ENCODE data around the gene RPGR.

Gene RPGR

GRCh38 chrX:38279188-38279587 lies 48.1 kb downstream of the RPGR start:
- Histone ChIP-seq H2BK15ac (replicated peaks; ENCODE audit: low read depth) (no peak overlapping the region), H3K27ac (ENCODE audit: low read depth, low read length) (no peak overlapping the region), H3K79me1 (ENCODE audit: low read length) (no peaks in the 10 kb centered on the region), H3K4me2 (ENCODE audit: low read length) (no peak overlapping the region), H4K8ac (ENCODE audit: low read depth, low read length) (no peak overlapping the region), H3K27me3 (ENCODE audit: insufficient read depth, low read length, poor library complexity) (no peaks in the 10 kb centered on the region), H3K9ac (ENCODE audit: low read length) (no peak overlapping the region), H2AK5ac (ENCODE audit: low read length) (no peak overlapping the region), H2BK120ac (ENCODE audit: low read depth, low read length) (no peak overlapping the region), H3K4me1 (ENCODE audit: control insufficient read depth, low read depth, low read length) (no peaks in the 10 kb centered on the region), H4K5ac (ENCODE audit: low read length) (no peak overlapping the region), H3K4me3 (ENCODE audit: low read length) (no peak overlapping the region), H2BK5ac (ENCODE audit: low read length) (no peak overlapping the region), H3K79me2 (ENCODE audit: control insufficient read depth, insufficient read depth, low read length) (no peaks in the 10 kb centered on the region), H3K23ac (ENCODE audit: low read length) (no peak overlapping the region), H3K18ac (ENCODE audit: low read length) (no peak overlapping the region), H3K56ac (ENCODE audit: low read length) (no peak overlapping the region), H3K36me3 (ENCODE audit: control insufficient read depth, insufficient read depth, low read length) (no peaks in the 10 kb centered on the region), H3K4ac (ENCODE audit: low read depth, low read length) (no peak overlapping the region)
- WGBS (ENCODE audit: extremely low coverage, insufficient coverage, low lambda C conversion rate) = no CpG with 5 or more reads among the region's 2 CpGs
- DNase-seq = no peak

DNA sequence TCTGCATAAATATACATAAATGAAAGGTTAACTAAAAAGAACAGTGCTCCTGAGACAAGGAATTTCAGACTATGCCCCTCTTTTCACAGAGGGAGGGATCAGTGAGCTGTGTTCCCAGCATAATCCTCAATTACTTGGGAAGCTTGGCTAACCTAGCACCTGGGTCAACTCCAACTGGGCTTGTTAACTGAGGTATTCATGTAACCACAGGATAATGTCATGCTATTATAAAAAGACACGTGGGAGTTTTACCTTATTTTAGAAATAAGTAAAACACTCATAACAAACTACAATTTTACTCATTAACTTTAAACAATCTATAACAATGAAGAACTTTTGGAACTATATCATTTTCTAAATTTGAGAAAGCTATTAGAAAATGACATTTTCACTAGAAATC lies 48.6 kb downstream of the RPGR start:
- no peak overlapping the region for H2AK5ac ChIP-seq (ENCODE audit: low read length)
- H3K4me3 ChIP-seq (ENCODE audit: low read length) = no peak overlapping the region
- H3K79me1 ChIP-seq (ENCODE audit: low read length) = no peaks in the 10 kb centered on the region
- H3K27me3 ChIP-seq (ENCODE audit: insufficient read depth, low read length, poor library complexity) = no peaks in the 10 kb centered on the region
- H4K5ac ChIP-seq (ENCODE audit: low read length) = no peak overlapping the region
- no CpG with 5 or more reads among the region's 1 CpG for WGBS (ENCODE audit: extremely low coverage, insufficient coverage, low lambda C conversion rate)
- no peaks in the 10 kb centered on the region for H3K79me2 ChIP-seq (ENCODE audit: control insufficient read depth, insufficient read depth, low read length)
- H3K9ac ChIP-seq (ENCODE audit: low read length) = no peak overlapping the region
- H3K27ac ChIP-seq (ENCODE audit: low read depth, low read length) = no peak overlapping the region
- no peaks in the 10 kb centered on the region for H3K36me3 ChIP-seq (ENCODE audit: control insufficient read depth, insufficient read depth, low read length)
- no peaks in the 10 kb centered on the region for H3K4me1 ChIP-seq (ENCODE audit: control insufficient read depth, low read depth, low read length)
- H2BK120ac ChIP-seq (ENCODE audit: low read depth, low read length) = no peak overlapping the region
- no peak overlapping the region for H4K8ac ChIP-seq (ENCODE audit: low read depth, low read length)
- H3K23ac ChIP-seq (ENCODE audit: low read length) = no peak overlapping the region
- H2BK15ac ChIP-seq (replicated peaks; ENCODE audit: low read depth) = no peak overlapping the region
- no peak overlapping the region for H3K4me2 ChIP-seq (ENCODE audit: low read length)
- H3K56ac ChIP-seq (ENCODE audit: low read length) = no peak overlapping the region
- no peak overlapping the region for H2BK5ac ChIP-seq (ENCODE audit: low read length)
- H3K4ac ChIP-seq (ENCODE audit: low read depth, low read length) = no peak overlapping the region
- DNase-seq = peak; percentile 2
- no peak overlapping the region for H3K18ac ChIP-seq (ENCODE audit: low read length)

DNA sequence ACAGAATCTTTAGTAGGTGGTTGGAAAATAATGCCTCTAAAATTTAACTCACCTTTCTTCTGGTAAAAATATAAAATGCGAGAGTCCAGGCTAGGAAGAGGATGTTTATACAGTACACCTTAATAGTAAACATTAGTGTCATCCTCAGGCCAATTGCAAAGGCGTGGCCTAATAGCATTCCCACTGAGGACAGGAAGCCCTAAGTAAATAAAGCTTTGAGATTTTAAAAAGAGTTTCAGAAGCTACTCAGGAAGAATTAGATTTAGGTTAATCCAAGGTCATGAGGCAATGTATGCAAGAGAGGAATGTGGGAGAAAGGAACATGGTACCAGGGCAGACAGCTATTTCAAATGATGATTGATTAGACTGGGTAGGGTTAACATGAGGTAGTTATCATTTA lies 49.5 kb downstream of the RPGR start:
- Histone ChIP-seq H4K8ac (ENCODE audit: low read depth, low read length) (no peak overlapping the region), H3K27ac (ENCODE audit: low read depth, low read length) (no peak overlapping the region), H3K79me1 (ENCODE audit: low read length) (no peaks in the 10 kb centered on the region), H3K18ac (ENCODE audit: low read length) (no peak overlapping the region), H2BK15ac (replicated peaks; ENCODE audit: low read depth) (no peak overlapping the region), H3K4me3 (ENCODE audit: low read length) (no peak overlapping the region), H3K27me3 (ENCODE audit: insufficient read depth, low read length, poor library complexity) (no peaks in the 10 kb centered on the region), H2BK120ac (ENCODE audit: low read depth, low read length) (no peak overlapping the region), H2BK5ac (ENCODE audit: low read length) (no peak overlapping the region), H3K9ac (ENCODE audit: low read length) (no peak overlapping the region), H3K56ac (ENCODE audit: low read length) (no peak overlapping the region), H3K36me3 (ENCODE audit: control insufficient read depth, insufficient read depth, low read length) (no peaks in the 10 kb centered on the region), H3K79me2 (ENCODE audit: control insufficient read depth, insufficient read depth, low read length) (no peaks in the 10 kb centered on the region), H2AK5ac (ENCODE audit: low read length) (no peak overlapping the region), H3K4me1 (ENCODE audit: control insufficient read depth, low read depth, low read length) (no peaks in the 10 kb centered on the region), H3K4ac (ENCODE audit: low read depth, low read length) (no peak overlapping the region), H3K4me2 (ENCODE audit: low read length) (no peak overlapping the region), H4K5ac (ENCODE audit: low read length) (no peak overlapping the region), H3K23ac (ENCODE audit: low read length) (no peak overlapping the region)
- no CpG with 5 or more reads among the region's 2 CpGs for WGBS (ENCODE audit: extremely low coverage, insufficient coverage, low lambda C conversion rate)
- no peak for DNase-seq

DNA sequence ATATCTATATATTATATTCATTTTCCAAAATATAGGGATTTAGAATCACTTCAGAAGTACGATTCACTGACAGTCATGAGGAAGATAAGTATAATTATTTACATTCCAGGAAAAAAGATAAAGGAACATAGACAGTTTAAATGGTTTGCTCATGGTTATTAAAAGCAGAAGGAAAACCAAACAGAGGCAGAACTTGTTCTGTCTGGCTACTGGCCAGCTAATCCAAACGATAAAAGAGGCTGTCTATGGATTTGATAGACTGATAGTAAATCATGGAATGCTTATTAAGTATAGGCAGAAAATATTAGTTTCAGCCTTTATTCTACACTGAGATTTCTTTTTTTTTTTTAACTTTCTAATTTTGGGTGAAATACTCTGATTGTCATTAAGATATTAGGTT lies 50.2 kb downstream of the RPGR start:
- Histone ChIP-seq H3K4me2 (ENCODE audit: low read length) (no peak overlapping the region), H3K9ac (ENCODE audit: low read length) (no peak overlapping the region), H2BK120ac (ENCODE audit: low read depth, low read length) (no peak overlapping the region), H2BK15ac (replicated peaks; ENCODE audit: low read depth) (no peak overlapping the region), H3K56ac (ENCODE audit: low read length) (no peak overlapping the region), H3K23ac (ENCODE audit: low read length) (no peak overlapping the region), H3K36me3 (ENCODE audit: control insufficient read depth, insufficient read depth, low read length) (no peaks in the 10 kb centered on the region), H3K27me3 (ENCODE audit: insufficient read depth, low read length, poor library complexity) (no peaks in the 10 kb centered on the region), H4K8ac (ENCODE audit: low read depth, low read length) (no peak overlapping the region), H4K5ac (ENCODE audit: low read length) (no peak overlapping the region), H3K18ac (ENCODE audit: low read length) (no peak overlapping the region), H2AK5ac (ENCODE audit: low read length) (no peak overlapping the region), H3K4me3 (ENCODE audit: low read length) (no peak overlapping the region), H3K79me2 (ENCODE audit: control insufficient read depth, insufficient read depth, low read length) (no peaks in the 10 kb centered on the region), H3K4ac (ENCODE audit: low read depth, low read length) (no peak overlapping the region), H2BK5ac (ENCODE audit: low read length) (no peak overlapping the region), H3K79me1 (ENCODE audit: low read length) (no peaks in the 10 kb centered on the region), H3K4me1 (ENCODE audit: control insufficient read depth, low read depth, low read length) (no peaks in the 10 kb centered on the region), H3K27ac (ENCODE audit: low read depth, low read length) (no peak overlapping the region)
- DNase-seq = no peak
- no CpG with 5 or more reads among the region's 2 CpGs for WGBS (ENCODE audit: extremely low coverage, insufficient coverage, low lambda C conversion rate)

DNA sequence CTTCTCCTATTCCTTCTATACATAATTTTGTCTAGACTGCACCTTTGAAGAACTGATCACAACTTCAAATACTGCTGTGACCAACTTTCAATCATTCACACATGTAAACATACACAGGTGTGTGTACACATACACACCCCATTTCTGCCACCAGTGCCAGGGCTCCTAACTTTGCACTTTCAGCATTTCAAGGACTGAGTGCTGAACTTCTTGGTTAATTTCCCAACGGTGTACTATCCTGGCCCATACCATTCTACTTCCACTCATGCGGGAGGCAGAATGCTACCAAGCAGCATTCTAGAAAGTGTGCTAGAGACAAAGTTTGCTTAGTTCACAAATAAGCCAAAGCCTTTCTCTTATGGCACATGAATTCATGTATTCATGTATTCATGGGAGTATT lies 51.2 kb downstream of the RPGR start:
- Histone ChIP-seq H3K27me3 (ENCODE audit: insufficient read depth, low read length, poor library complexity) (no peaks in the 10 kb centered on the region), H2BK15ac (replicated peaks; ENCODE audit: low read depth) (no peak overlapping the region), H2AK5ac (ENCODE audit: low read length) (no peak overlapping the region), H3K27ac (ENCODE audit: low read depth, low read length) (no peak overlapping the region), H3K18ac (ENCODE audit: low read length) (no peak overlapping the region), H2BK5ac (ENCODE audit: low read length) (no peak overlapping the region), H3K23ac (ENCODE audit: low read length) (no peak overlapping the region), H3K36me3 (ENCODE audit: control insufficient read depth, insufficient read depth, low read length) (no peaks in the 10 kb centered on the region), H3K4me3 (ENCODE audit: low read length) (no peak overlapping the region), H4K5ac (ENCODE audit: low read length) (no peak overlapping the region), H3K4ac (ENCODE audit: low read depth, low read length) (no peak overlapping the region), H3K4me1 (ENCODE audit: control insufficient read depth, low read depth, low read length) (no peaks in the 10 kb centered on the region), H3K79me1 (ENCODE audit: low read length) (no peaks in the 10 kb centered on the region), H3K9ac (ENCODE audit: low read length) (no peak overlapping the region), H2BK120ac (ENCODE audit: low read depth, low read length) (no peak overlapping the region), H4K8ac (ENCODE audit: low read depth, low read length) (no peak overlapping the region), H3K4me2 (ENCODE audit: low read length) (no peak overlapping the region), H3K79me2 (ENCODE audit: control insufficient read depth, insufficient read depth, low read length) (no peaks in the 10 kb centered on the region), H3K56ac (ENCODE audit: low read length) (no peak overlapping the region)
- no peak for DNase-seq
- no CpG with 5 or more reads among the region's 2 CpGs for WGBS (ENCODE audit: extremely low coverage, insufficient coverage, low lambda C conversion rate)

GRCh38 chrX:38275615-38276014 lies 51.7 kb downstream of the RPGR start:
- no peak overlapping the region for H3K27ac ChIP-seq (ENCODE audit: low read depth, low read length)
- no peak overlapping the region for H3K4me2 ChIP-seq (ENCODE audit: low read length)
- no peaks in the 10 kb centered on the region for H3K79me2 ChIP-seq (ENCODE audit: control insufficient read depth, insufficient read depth, low read length)
- no peaks in the 10 kb centered on the region for H3K4me1 ChIP-seq (ENCODE audit: control insufficient read depth, low read depth, low read length)
- no peaks in the 10 kb centered on the region for H3K79me1 ChIP-seq (ENCODE audit: low read length)
- no peak overlapping the region for H4K8ac ChIP-seq (ENCODE audit: low read depth, low read length)
- no peak overlapping the region for H3K9ac ChIP-seq (ENCODE audit: low read length)
- no peak overlapping the region for H3K18ac ChIP-seq (ENCODE audit: low read length)
- no peak overlapping the region for H3K4ac ChIP-seq (ENCODE audit: low read depth, low read length)
- H2BK15ac ChIP-seq (replicated peaks; ENCODE audit: low read depth) = no peak overlapping the region
- no peak overlapping the region for H3K23ac ChIP-seq (ENCODE audit: low read length)
- H3K4me3 ChIP-seq (ENCODE audit: low read length) = no peak overlapping the region
- no peak overlapping the region for H2BK5ac ChIP-seq (ENCODE audit: low read length)
- no peak for DNase-seq
- no CpG with 5 or more reads among the region's 2 CpGs for WGBS (ENCODE audit: extremely low coverage, insufficient coverage, low lambda C conversion rate)
- no peak overlapping the region for H4K5ac ChIP-seq (ENCODE audit: low read length)
- H3K36me3 ChIP-seq (ENCODE audit: control insufficient read depth, insufficient read depth, low read length) = no peaks in the 10 kb centered on the region
- H2BK120ac ChIP-seq (ENCODE audit: low read depth, low read length) = no peak overlapping the region
- no peaks in the 10 kb centered on the region for H3K27me3 ChIP-seq (ENCODE audit: insufficient read depth, low read length, poor library complexity)
- no peak overlapping the region for H2AK5ac ChIP-seq (ENCODE audit: low read length)
- H3K56ac ChIP-seq (ENCODE audit: low read length) = no peak overlapping the region
